ENCODE data around the gene SMAD9. TPM values are rescaled to one million over a fixed set of nuclear protein-coding genes. Genes with fewer than 3 reads are reported as not detected.

The SMAD9 gene
- total RNA-seq, result 1 to 10 TPM in 3 of 4 donors, under 1 TPM in 1; 0.98 to 4.1 (median 2.1) TPM

GRCh38 chr13:36919833-36920615 lies at the start of gene SMAD9:
Gene SMAD9, minus strand, starts transcription at chr13:36920238. Its CDS starts 40,549 bp downstream, at chr13:36879689.
- TF ChIP-seq CTCF (IDR thresholded peaks at IDR 0.05), result no peak
- no peak for TF ChIP-seq EP300 (IDR thresholded peaks at IDR 0.05)
- TF ChIP-seq POLR2AphosphoS5 (IDR thresholded peaks at IDR 0.05), result no peak
- no peak for TF ChIP-seq POLR2A (IDR thresholded peaks at IDR 0.05)
- Histone ChIP-seq H3K27me3 (no peaks in the 10 kb centered on the region), H3K27ac (peak within 1 kb of the TSS; percentile 46), H3K4me3 (peak within 1 kb of the TSS; percentile 74), H3K9me3 (no peaks in the 10 kb centered on the region), H3K4me1 (peaks cover 8% of the 10 kb centered on the region), H3K36me3 (no peaks in the 10 kb centered on the region)
- DNase-seq (ENCODE audit: low spot score in 2 of 2), result peak in 1 of 2 donors; percentile 72
- WGBS, result 3% methylated on average over 12 of the region's 104 CpGs

- TF ChIP-seq CTCF (IDR thresholded peaks at IDR 0.05) (no peak), POLR2AphosphoS5 (IDR thresholded peaks at IDR 0.05) (no peak), EP300 (IDR thresholded peaks at IDR 0.05) (no peak), POLR2A (IDR thresholded peaks at IDR 0.05) (no peak)
- WGBS, result 93% methylated on average over 4 of the region's 4 CpGs
- Histone ChIP-seq H3K4me3 (no peak overlapping the region), H3K9me3 (no peaks in the 10 kb centered on the region), H3K4me1 (no peaks in the 10 kb centered on the region), H3K27me3 (no peaks in the 10 kb centered on the region), H3K27ac (no peak overlapping the region), H3K36me3 (peaks cover 74% of the 10 kb centered on the region)
- DNase-seq (ENCODE audit: low spot score in 2 of 2), result no peak
Observed at GRCh38 chr13:36966404-36966803, 46.4 kb upstream of the SMAD9 start.

- TF ChIP-seq POLR2A (IDR thresholded peaks at IDR 0.05), result no peak
- no peak for TF ChIP-seq EP300 (IDR thresholded peaks at IDR 0.05)
- TF ChIP-seq POLR2AphosphoS5 (IDR thresholded peaks at IDR 0.05), result no peak
- TF ChIP-seq CTCF (IDR thresholded peaks at IDR 0.05), result no peak
- DNase-seq (ENCODE audit: low spot score in 2 of 2), result no peak
- no peaks in the 10 kb centered on the region for H3K9me3 ChIP-seq
- H3K4me1 ChIP-seq, result no peaks in the 10 kb centered on the region
- no peak overlapping the region for H3K27ac ChIP-seq
- no peaks in the 10 kb centered on the region for H3K27me3 ChIP-seq
- H3K4me3 ChIP-seq, result no peak overlapping the region
- H3K36me3 ChIP-seq, result peaks cover 73% of the 10 kb centered on the region
- 80% methylated on average over 2 of the region's 2 CpGs for WGBS
Observed at GRCh38 chr13:36965767-36966166, 45.7 kb upstream of the SMAD9 start.

GRCh38 chr13:36959456-36960116 lies 39.5 kb upstream of the SMAD9 start:
- no peak overlapping the region for H3K4me3 ChIP-seq
- H3K36me3 ChIP-seq, result peaks cover 29% of the 10 kb centered on the region
- no peak overlapping the region for H3K27ac ChIP-seq
- 71% methylated on average over 2 of the region's 2 CpGs for WGBS
- no peaks in the 10 kb centered on the region for H3K4me1 ChIP-seq
- no peak for DNase-seq (ENCODE audit: low spot score in 2 of 2)
- no peaks in the 10 kb centered on the region for H3K9me3 ChIP-seq
- H3K27me3 ChIP-seq, result no peaks in the 10 kb centered on the region
- TF ChIP-seq POLR2A (IDR thresholded peaks at IDR 0.05), result no peak
- no peak for TF ChIP-seq CTCF (IDR thresholded peaks at IDR 0.05)
- TF ChIP-seq POLR2AphosphoS5 (IDR thresholded peaks at IDR 0.05), result no peak
- no peak for TF ChIP-seq EP300 (IDR thresholded peaks at IDR 0.05)

GRCh38 chr13:36954542-36954941 lies 34.5 kb upstream of the SMAD9 start:
- peaks cover 10% of the 10 kb centered on the region for H3K36me3 ChIP-seq
- no peaks in the 10 kb centered on the region for H3K27me3 ChIP-seq
- no peak for DNase-seq (ENCODE audit: low spot score in 2 of 2)

More at GRCh38 chr13:36954542-36954941, 34.5 kb upstream of the SMAD9 start:
- Histone ChIP-seq H3K4me3 (no peak overlapping the region), H3K9me3 (no peaks in the 10 kb centered on the region), H3K27ac (no peak overlapping the region), H3K4me1 (no peaks in the 10 kb centered on the region)
- no peak for TF ChIP-seq POLR2AphosphoS5 (IDR thresholded peaks at IDR 0.05)
- no peak for TF ChIP-seq CTCF (IDR thresholded peaks at IDR 0.05)
- TF ChIP-seq EP300 (IDR thresholded peaks at IDR 0.05), result no peak
- TF ChIP-seq POLR2A (IDR thresholded peaks at IDR 0.05), result no peak
